CD4-positive, alpha-beta T cell (primary cell): ENCODE results near the gene FNIP2. TPM values are rescaled to one million over a fixed set of nuclear protein-coding genes. Genes with fewer than 3 reads are reported as not detected.

Experiments
- ATAC-seq: fragments of 200-7000 bp; cut with Tn5 transposase; one replicate; pipeline ENCODE4 v1.10.0; 2022; ENCODE audit warnings: mild to moderate bottlenecking; ENCODE audit not compliant: poor library complexity
- CTCF ChIA-PET: fragments of 350-600 bp; sonication (Branson Sonifier 250); formaldehyde crosslinking; loops from one replicate; lab custom pipeline; 2021; ENCODE audit warnings: antibody characterized with exemption, inconsistent platforms; lab: Charles Lee
- POLR2A ChIA-PET: fragments of 350-600 bp; sonication (Branson Sonifier 250); formaldehyde crosslinking; loops from one replicate; lab custom pipeline; 2021; ENCODE audit warnings: antibody characterized with exemption, inconsistent platforms; lab: Charles Lee
- DNase-seq, 14 experiments: peaks; one replicate each; pipeline ENCODE4 v3.0.0-alpha.2; 2013 to 2020; ENCODE audit warnings: mixed read lengths in 2 of 14
- H3K27ac ChIP-seq, 2 donors: one replicate each; pipeline versions ENCODE4 v1.5.1 to v1.7.0; 2013; ENCODE audit warnings: low read length in 2 of 2, low read depth in 1 of 2, mild to moderate bottlenecking in 1 of 2
- H3K27me3 ChIP-seq, 2 experiments: 1 replicate in 1 of 2; 2 replicates in 1 of 2; pipeline versions ENCODE4 v1.6.1 to v1.7.0; 2013; ENCODE audit warnings: low read length in 2 of 2, control low read depth in 1 of 2, mild to moderate bottlenecking in 1 of 2, moderate library complexity in 1 of 2; ENCODE audit not compliant: insufficient read depth in 2 of 2, control insufficient read depth in 1 of 2
- H3K36me3 ChIP-seq: one replicate; pipeline ENCODE4 v1.6.1; 2013; ENCODE audit warnings: low read length, control low read depth; ENCODE audit not compliant: insufficient read depth
- H3K4me1 ChIP-seq: one replicate; pipeline ENCODE4 v1.6.1; 2013; ENCODE audit warnings: low read length, control low read depth; ENCODE audit not compliant: insufficient read depth
- H3K4me3 ChIP-seq: one replicate; pipeline ENCODE4 v1.5.1; 2013; ENCODE audit warnings: mild to moderate bottlenecking, low read length, moderate library complexity
- H3K9me3 ChIP-seq, 2 experiments: 1 replicate in 1 of 2; 2 replicates in 1 of 2; pipeline versions ENCODE4 v1.6.1 to v1.7.0; 2013; ENCODE audit warnings: low read length in 2 of 2, mild to moderate bottlenecking in 2 of 2, control low read depth in 1 of 2, moderate library complexity in 1 of 2; ENCODE audit not compliant: control insufficient read depth in 1 of 2, insufficient read depth in 1 of 2
- H3K27ac Mint-ChIP-seq: one replicate; pipeline ENCODE4 v1.8.0; 2020; ENCODE audit warnings: mixed read lengths
- H3K27me3 Mint-ChIP-seq: one replicate; pipeline ENCODE4 v1.8.0; 2021; ENCODE audit warnings: mixed read lengths
- H3K36me3 Mint-ChIP-seq: one replicate; pipeline ENCODE4 v1.8.0; 2021; ENCODE audit warnings: low read depth, mixed read lengths
- H3K4me1 Mint-ChIP-seq: one replicate; pipeline ENCODE4 v1.8.0; 2021; ENCODE audit warnings: low read depth, mixed read lengths
- H3K4me3 Mint-ChIP-seq: one replicate; pipeline ENCODE4 v1.8.0; 2020; ENCODE audit warnings: mild to moderate bottlenecking, mixed read lengths
- H3K9me3 Mint-ChIP-seq: one replicate; pipeline ENCODE4 v1.8.0; 2020; ENCODE audit warnings: mixed read lengths
- CTCF ChIP-seq: fragments of 200-600 bp; IDR thresholded peaks from one replicate; pipeline ENCODE4 v1.8.0; 2022; ENCODE audit warnings: antibody characterized with exemption, mild to moderate bottlenecking
- intact Hi-C, 2 experiments: fragments of 100-400 bp; cut with DNase I in 1 of 2; cut with micrococcal nuclease in 1 of 2; formaldehyde crosslinking; loops; one replicate each; pipeline versions ENCODE4 v1.15.1 to v1.9.0; 2023 to 2025; cut with DNase I, micrococcal nuclease
- total RNA-seq, 174 experiments: library from RNA in 2 of 174; stranded (reverse) in 2 of 174; gene quantifications; one replicate each; pipeline ENCODE4 v1.2.3 and lab custom pipeline; 2021 to 2026

Gene FNIP2
- total RNA-seq, 2 experiments from 2014 or later = 7.5 to 7.7 TPM

GRCh38 chr4:158785718-158786117 is 16.9 kb downstream of the FNIP2 start:
- no peaks in the 10 kb centered on the region for H3K27me3 Mint-ChIP-seq
- H3K27ac Mint-ChIP-seq = no peak overlapping the region
- Histone ChIP-seq H3K9me3 (no peaks in the 10 kb centered on the region), H3K4me3 (no peak overlapping the region), H3K4me1 (no peaks in the 10 kb centered on the region), H3K36me3 (no peaks in the 10 kb centered on the region), H3K27me3 (no peaks in the 10 kb centered on the region), H3K27ac (no peak overlapping the region)
- H3K4me3 Mint-ChIP-seq = no peak overlapping the region
- no peaks in the 10 kb centered on the region for H3K36me3 Mint-ChIP-seq
- DNase-seq = no peak
- no peaks in the 10 kb centered on the region for H3K9me3 Mint-ChIP-seq
- ATAC-seq = no peak
- POLR2A ChIA-PET = no interaction called here
- intact Hi-C loops = no loop called here
- CTCF ChIA-PET = interaction anchor here (1.3 kb wide), 1 partner anchor 74 kb away, joined by 3 read pairs; no protein-coding TSS in a partner anchor
- H3K4me1 Mint-ChIP-seq = peaks cover 27% of the 10 kb centered on the region
- no peak for TF ChIP-seq CTCF

DNA sequence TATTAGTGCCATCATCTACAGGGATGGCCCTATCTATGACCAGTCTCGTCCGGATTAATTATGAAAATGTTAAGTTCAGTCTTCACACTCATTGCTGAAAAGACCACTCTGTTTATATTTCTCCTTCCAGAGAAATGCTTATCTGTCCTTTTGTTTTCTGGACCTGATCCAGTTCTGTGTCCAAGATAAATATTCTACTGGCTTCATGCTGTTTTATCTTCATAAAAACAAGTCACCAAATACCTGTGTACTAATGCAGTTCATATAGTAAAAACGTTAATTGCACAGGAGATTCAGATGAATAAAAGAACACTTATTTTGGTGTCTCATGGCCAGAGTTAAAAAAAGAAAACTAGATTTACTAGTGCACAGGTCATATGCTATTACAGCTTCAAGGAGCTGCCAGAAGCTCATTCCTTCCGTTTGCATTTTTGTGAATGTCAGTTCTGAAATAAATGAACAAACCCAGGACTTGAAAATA is 17.3 kb downstream of the FNIP2 start:
- ChIA-PET POLR2A (interaction anchor here (1.1 kb wide), 1 partner anchor 17 kb away, joined by 4 read pairs; the partner anchor contains the start of gene FNIP2), CTCF (interaction anchor here (1.3 kb wide), 1 partner anchor 75 kb away, joined by 3 read pairs; no protein-coding TSS in a partner anchor)
- H3K27me3 ChIP-seq = no peaks in the 10 kb centered on the region
- H3K4me1 Mint-ChIP-seq = peaks cover 27% of the 10 kb centered on the region
- no peak overlapping the region for H3K27ac Mint-ChIP-seq
- H3K4me3 Mint-ChIP-seq = no peak overlapping the region
- no peak for TF ChIP-seq CTCF
- ATAC-seq (no peak), DNase-seq (no peak)
- no peaks in the 10 kb centered on the region for H3K27me3 Mint-ChIP-seq
- no peaks in the 10 kb centered on the region for H3K9me3 ChIP-seq
- H3K4me3 ChIP-seq = no peak overlapping the region
- no peaks in the 10 kb centered on the region for H3K4me1 ChIP-seq
- no peaks in the 10 kb centered on the region for H3K36me3 ChIP-seq
- no peaks in the 10 kb centered on the region for H3K9me3 Mint-ChIP-seq
- intact Hi-C loops = no loop called here
- H3K36me3 Mint-ChIP-seq = no peaks in the 10 kb centered on the region
- H3K27ac ChIP-seq = no peak overlapping the region

DNA sequence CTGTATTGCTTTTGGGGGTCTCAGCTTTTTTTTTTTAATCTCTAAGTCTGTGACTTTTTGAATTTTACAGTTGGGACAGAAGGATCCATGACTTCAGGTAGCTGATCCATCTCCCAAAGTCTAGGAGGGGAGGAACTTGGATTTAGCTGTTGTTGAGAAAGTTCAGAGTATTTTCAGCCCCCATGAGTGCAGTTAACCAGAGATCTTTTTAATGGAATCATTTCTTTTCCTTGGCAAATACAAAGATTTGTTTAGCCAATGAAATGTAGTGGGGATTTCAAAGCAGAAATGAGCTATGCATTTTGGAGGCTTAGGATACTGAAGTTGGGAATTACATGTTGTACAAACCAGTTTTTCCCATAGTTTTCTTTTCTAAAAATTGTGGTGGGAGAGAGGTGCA is 18.1 kb downstream of the FNIP2 start:
- DNase-seq = no peak
- POLR2A ChIA-PET = interaction anchor here (1.1 kb wide), 1 partner anchor 18 kb away, joined by 4 read pairs; the partner anchor contains the start of gene FNIP2
- H3K27ac Mint-ChIP-seq = no peak overlapping the region
- H3K4me1 Mint-ChIP-seq = peaks cover 25% of the 10 kb centered on the region
- no peaks in the 10 kb centered on the region for H3K27me3 ChIP-seq
- H3K9me3 Mint-ChIP-seq = no peaks in the 10 kb centered on the region
- no peak overlapping the region for H3K4me3 Mint-ChIP-seq
- H3K9me3 ChIP-seq = no peaks in the 10 kb centered on the region
- no peaks in the 10 kb centered on the region for H3K36me3 Mint-ChIP-seq
- H3K27me3 Mint-ChIP-seq = no peaks in the 10 kb centered on the region
- CTCF ChIA-PET = interaction anchor here (1.3 kb wide), 1 partner anchor 75 kb away, joined by 3 read pairs; no protein-coding TSS in a partner anchor
- no peaks in the 10 kb centered on the region for H3K4me1 ChIP-seq
- intact Hi-C loops = no loop called here
- H3K36me3 ChIP-seq = no peaks in the 10 kb centered on the region
- no peak for TF ChIP-seq CTCF
- no peak overlapping the region for H3K27ac ChIP-seq
- no peak for ATAC-seq
- no peak overlapping the region for H3K4me3 ChIP-seq
